ENCODE measurements around the gene PBRM1. TPM values are rescaled to one million over a fixed set of nuclear protein-coding genes. Genes with fewer than 3 reads are reported as not detected.

The PBRM1 gene
- total and polyA plus RNA-seq, 2 of the 13 experiments (the other 11 are each of a cell fraction or from before 2014, with no cell fraction given): 10.9 to 33.2 TPM

DNA sequence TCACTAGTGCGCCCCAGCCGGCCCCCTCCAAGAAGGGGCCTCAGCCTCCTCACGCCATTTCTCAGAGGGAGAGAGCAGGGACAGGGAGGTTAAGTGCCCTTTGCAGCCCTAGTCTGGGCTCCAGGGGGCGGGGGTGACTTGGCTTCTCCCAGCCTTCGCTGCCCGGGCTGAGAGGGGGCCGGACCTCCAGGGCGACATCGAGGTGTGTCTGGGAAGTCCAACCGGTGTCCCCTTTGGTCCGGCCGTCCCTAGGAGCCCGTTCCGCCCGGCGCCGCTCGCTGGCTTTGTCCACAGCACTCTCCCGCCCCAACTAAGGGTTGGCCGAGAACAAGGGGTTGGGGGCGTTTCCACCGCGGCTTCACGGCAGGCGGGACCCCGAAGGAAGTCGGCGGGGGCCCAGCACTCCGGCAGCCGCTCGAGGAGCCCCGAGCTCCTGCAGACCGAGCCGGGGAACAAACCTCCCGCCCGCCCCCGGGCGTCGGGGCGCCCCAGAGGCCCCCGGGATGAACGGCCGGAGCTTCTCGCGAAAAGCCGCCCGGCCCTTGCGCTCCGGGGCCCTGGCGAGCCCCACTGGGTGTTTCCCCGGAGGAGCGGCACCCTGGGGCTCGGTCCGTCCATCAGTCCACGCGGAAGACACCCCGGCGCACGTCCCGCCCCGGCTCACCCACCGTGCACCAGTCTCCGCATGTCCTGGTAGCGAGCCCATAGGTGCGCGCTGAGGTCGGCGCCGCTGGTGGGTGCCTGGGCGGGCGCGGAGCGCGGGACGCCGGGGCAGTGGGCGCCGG is 152.7 kb downstream of the PBRM1 start (continued):
- TF ChIP-seq PCBP2 (optimal IDR thresholded peaks at IDR 0.05; ENCODE audit: low read depth, low read length, poor library complexity, severe bottlenecking) (no peak), MAZ (IDR thresholded peaks at IDR 0.05; ENCODE audit: borderline replicate concordance, low read depth, low read length) (no peak), MAZ (CRISPR knock-in tag; IDR thresholded peaks at IDR 0.05; ENCODE audit: low read depth) (0 out of 2 replicates have a peak, but pooled peaks have one; percentile 45), AGO2 (optimal IDR thresholded peaks at IDR 0.05; ENCODE audit: low read depth, low read length) (peak; percentile 86), ZSCAN29 (CRISPR knock-in tag; conservative IDR thresholded peaks at IDR 0.05) (no peak)
- TF ChIP-seq, protein P1, sequence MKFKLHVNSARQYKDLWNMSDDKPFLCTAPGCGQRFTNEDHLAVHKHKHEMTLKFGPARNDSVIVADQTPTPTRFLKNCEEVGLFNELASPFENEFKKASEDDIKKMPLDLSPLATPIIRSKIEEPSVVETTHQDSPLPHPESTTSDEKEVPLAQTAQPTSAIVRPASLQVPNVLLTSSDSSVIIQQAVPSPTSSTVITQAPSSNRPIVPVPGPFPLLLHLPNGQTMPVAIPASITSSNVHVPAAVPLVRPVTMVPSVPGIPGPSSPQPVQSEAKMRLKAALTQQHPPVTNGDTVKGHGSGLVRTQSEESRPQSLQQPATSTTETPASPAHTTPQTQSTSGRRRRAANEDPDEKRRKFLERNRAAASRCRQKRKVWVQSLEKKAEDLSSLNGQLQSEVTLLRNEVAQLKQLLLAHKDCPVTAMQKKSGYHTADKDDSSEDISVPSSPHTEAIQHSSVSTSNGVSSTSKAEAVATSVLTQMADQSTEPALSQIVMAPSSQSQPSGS (CRISPR knock-in tag; IDR thresholded peaks at IDR 0.05): no peak

DNA sequence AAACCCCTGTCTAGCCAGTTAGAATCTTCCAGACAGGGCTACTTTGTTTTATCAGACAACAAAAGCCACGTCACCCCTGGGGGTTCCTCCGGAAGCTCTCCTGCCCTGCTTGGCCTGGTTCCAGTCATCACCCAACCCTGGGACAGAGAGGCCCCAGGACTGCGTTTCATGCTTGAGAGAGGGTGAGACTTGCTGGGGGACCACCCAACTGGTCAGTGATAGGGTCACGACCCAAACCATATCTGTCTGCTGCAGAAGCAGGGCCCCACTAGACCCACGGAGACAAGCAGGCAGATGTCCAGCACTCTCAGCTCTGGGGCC is 153.2 kb downstream of the PBRM1 start:
- Histone ChIP-seq H3K79me2 (ENCODE audit: insufficient read depth, low read length) (peaks cover 52% of the 10 kb centered on the region), H4K20me1 (ENCODE audit: insufficient read depth, low read length) (peaks cover 5% of the 10 kb centered on the region; the same call in 1 of the 2 replicates), H3K4me1 (ENCODE audit: insufficient read depth, low read length) (peaks cover 55% of the 10 kb centered on the region), H3K27ac (ENCODE audit: extremely low read length, insufficient read depth, low read length) (peak overlapping the region; percentile 66), H3K9me3 (ENCODE audit: low read length) (no peaks in the 10 kb centered on the region), H2AFZ (ENCODE audit: low read length) (no peak overlapping the region), H3K27me3 (ENCODE audit: control insufficient read depth in 1 of 2, insufficient read depth in 2 of 2, low read length in 2 of 2) (no peaks in the 10 kb centered on the region; a peak in 1 of 5 replicates), H3K9ac (ENCODE audit: insufficient read depth, low read depth, low read length) (peak overlapping the region; percentile 85), H3K36me3 (replicated peaks in 1 of 2; ENCODE audit: control insufficient read depth in 1 of 2, insufficient read depth in 2 of 2, low read length in 2 of 2) (peaks cover 13 to 19% of the 10 kb centered on the region in 2 experiments; a peak in 4 of 5 replicates), H3K4me2 (ENCODE audit: low read depth, low read length) (peak overlapping the region; percentile 90), H3K4me3 (replicated peaks in 1 of 3; ENCODE audit: insufficient read depth in 1 of 3, low read depth in 2 of 3, low read length in 3 of 3) (peak overlapping the region; percentile 65 to 89 (median 87))
- CTCF ChIA-PET (ENCODE audit: low intra/inter-chr PET ratio, low total read pairs): no interaction called here
- 12% methylated on average over 4 of the region's 5 CpGs for WGBS (ENCODE audit: low lambda C conversion rate)
- BruUV-seq (replicated peaks): no TSS peak
- DNase-seq (ENCODE audit: low spot score): peak; percentile 69
- ATAC-seq: no peak
- in situ Hi-C loops (cut with HindIII; ENCODE audit: extremely low pct_ligation_motif_present, low pct_unique_long_range_greater_than_20kb) (no loop called here), intact Hi-C loops (cut with micrococcal nuclease; ENCODE audit: unreplicated experiment) (loop anchor here (5.0 kb wide), 1 partner anchor 60 kb away; no protein-coding TSS in a partner anchor)
- FAIRE-seq: no peak
- POLR2A ChIA-PET: interaction anchor here (1.0 to 1.5 kb wide), 4 partner anchors 9 to 37 kb away, joined by 3 to 5 read pairs (median 4); partner anchors contain the start of gene STAB1
- TF ChIP-seq ZNF775 (CRISPR knock-in tag; IDR thresholded peaks at IDR 0.05; ENCODE audit: borderline replicate concordance): no peak
- TF ChIP-seq RARA (CRISPR knock-in tag; IDR thresholded peaks at IDR 0.05): peak; percentile 45
- TF ChIP-seq PAX8 (CRISPR knock-in tag; IDR thresholded peaks at IDR 0.05; ENCODE audit: borderline replicate concordance): no peak
- TF ChIP-seq, protein P2, sequence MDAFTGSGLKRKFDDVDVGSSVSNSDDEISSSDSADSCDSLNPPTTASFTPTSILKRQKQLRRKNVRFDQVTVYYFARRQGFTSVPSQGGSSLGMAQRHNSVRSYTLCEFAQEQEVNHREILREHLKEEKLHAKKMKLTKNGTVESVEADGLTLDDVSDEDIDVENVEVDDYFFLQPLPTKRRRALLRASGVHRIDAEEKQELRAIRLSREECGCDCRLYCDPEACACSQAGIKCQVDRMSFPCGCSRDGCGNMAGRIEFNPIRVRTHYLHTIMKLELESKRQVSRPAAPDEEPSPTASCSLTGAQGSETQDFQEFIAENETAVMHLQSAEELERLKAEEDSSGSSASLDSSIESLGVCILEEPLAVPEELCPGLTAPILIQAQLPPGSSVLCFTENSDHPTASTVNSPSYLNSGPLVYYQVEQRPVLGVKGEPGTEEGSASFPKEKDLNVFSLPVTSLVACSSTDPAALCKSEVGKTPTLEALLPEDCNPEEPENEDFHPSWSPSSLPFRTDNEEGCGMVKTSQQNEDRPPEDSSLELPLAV (CRISPR knock-in tag; conservative IDR thresholded peaks at IDR 0.05; ENCODE audit: low read depth): no peak
- no peak for TF ChIP-seq MAFK (conservative IDR thresholded peaks at IDR 0.05 in 1 of 2, IDR thresholded peaks at IDR 0.05 in 1 of 2; ENCODE audit: low read length in 2 of 2)
- TF ChIP-seq, protein P3, sequence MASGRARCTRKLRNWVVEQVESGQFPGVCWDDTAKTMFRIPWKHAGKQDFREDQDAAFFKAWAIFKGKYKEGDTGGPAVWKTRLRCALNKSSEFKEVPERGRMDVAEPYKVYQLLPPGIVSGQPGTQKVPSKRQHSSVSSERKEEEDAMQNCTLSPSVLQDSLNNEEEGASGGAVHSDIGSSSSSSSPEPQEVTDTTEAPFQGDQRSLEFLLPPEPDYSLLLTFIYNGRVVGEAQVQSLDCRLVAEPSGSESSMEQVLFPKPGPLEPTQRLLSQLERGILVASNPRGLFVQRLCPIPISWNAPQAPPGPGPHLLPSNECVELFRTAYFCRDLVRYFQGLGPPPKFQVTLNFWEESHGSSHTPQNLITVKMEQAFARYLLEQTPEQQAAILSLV (CRISPR knock-in tag; IDR thresholded peaks at IDR 0.05; ENCODE audit: borderline replicate concordance): no peak
- TF ChIP-seq, protein P4, sequence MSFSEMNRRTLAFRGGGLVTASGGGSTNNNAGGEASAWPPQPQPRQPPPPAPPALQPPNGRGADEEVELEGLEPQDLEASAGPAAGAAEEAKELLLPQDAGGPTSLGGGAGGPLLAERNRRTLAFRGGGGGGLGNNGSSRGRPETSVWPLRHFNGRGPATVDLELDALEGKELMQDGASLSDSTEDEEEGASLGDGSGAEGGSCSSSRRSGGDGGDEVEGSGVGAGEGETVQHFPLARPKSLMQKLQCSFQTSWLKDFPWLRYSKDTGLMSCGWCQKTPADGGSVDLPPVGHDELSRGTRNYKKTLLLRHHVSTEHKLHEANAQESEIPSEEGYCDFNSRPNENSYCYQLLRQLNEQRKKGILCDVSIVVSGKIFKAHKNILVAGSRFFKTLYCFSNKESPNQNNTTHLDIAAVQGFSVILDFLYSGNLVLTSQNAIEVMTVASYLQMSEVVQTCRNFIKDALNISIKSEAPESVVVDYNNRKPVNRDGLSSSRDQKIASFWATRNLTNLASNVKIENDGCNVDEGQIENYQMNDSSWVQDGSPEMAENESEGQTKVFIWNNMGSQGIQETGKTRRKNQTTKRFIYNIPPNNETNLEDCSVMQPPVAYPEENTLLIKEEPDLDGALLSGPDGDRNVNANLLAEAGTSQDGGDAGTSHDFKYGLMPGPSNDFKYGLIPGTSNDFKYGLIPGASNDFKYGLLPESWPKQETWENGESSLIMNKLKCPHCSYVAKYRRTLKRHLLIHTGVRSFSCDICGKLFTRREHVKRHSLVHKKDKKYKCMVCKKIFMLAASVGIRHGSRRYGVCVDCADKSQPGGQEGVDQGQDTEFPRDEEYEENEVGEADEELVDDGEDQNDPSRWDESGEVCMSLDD (CRISPR knock-in tag; IDR thresholded peaks at IDR 0.05; ENCODE audit: borderline replicate concordance): no peak
